ENCODE data around the gene CBLC. TPM values are rescaled to one million over a fixed set of nuclear protein-coding genes. Genes with fewer than 3 reads are reported as not detected.

The CBLC gene
- total and polyA plus RNA-seq, 2 experiments from 2014 or later, result 26.2 to 39.7 TPM

- TF ChIP-seq EZH2phosphoT487 (IDR thresholded peaks at IDR 0.05; ENCODE audit: low read depth, severe bottlenecking, unreplicated experiment) (no peak), CTCF (IDR thresholded peaks at IDR 0.05; ENCODE audit: poor library complexity) (no peak), EZH2 (IDR thresholded peaks at IDR 0.05; ENCODE audit: borderline replicate concordance) (no peak)
- H3K4me3 ChIP-seq, result no peak overlapping the region
- no peak overlapping the region for H3K4me2 ChIP-seq
- WGBS (ENCODE audit: low lambda C conversion rate, missing lambda C conversion rate), result 90% methylated on average over 13 of the region's 13 CpGs
- no peaks in the 10 kb centered on the region for H3K9me2 ChIP-seq (replicated peaks; ENCODE audit: insufficient read depth)
- H2AFZ ChIP-seq, result no peak overlapping the region
- H4K20me1 ChIP-seq (ENCODE audit: insufficient read depth, poor library complexity, severe bottlenecking), result no peaks in the 10 kb centered on the region
- no peaks in the 10 kb centered on the region for H3K4me1 ChIP-seq (ENCODE audit: insufficient read depth)
- no peaks in the 10 kb centered on the region for H3K36me3 ChIP-seq (replicated peaks; ENCODE audit: insufficient read depth, low read depth)
- no peak overlapping the region for H3K27ac ChIP-seq
- no peaks in the 10 kb centered on the region for H3K9me3 ChIP-seq (ENCODE audit: low read depth)
- no peak for DNase-seq (ENCODE audit: low spot score)
- no peaks in the 10 kb centered on the region for H3K79me2 ChIP-seq
- H3K27me3 ChIP-seq, result no peaks in the 10 kb centered on the region
These were observed 17.8 kb downstream of the CBLC start for GRCh38 chr19:44795398-44795987.

DNA sequence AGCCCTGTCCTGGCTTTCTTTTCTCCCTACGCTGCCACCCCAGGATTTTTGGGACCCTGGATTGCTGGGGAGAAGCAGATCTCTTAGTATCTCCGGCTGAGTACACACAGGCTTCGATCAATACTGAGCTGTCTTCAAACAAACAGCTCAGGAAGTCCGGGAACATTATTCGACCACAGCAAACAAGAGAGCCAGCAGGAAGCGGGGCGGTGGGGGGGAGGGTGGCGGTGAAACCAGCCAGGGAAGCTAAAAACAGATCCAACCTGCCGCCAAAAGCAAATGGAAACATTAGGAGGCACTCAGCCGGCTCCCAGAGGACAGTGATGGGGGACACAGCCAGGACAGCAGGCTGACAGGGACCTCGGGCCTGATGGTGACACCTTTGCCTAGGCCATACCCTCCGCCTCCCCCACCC is 19.0 kb downstream of the CBLC start:
- WGBS (ENCODE audit: low lambda C conversion rate, missing lambda C conversion rate), result 48% methylated on average over 9 of the region's 12 CpGs
- DNase-seq (ENCODE audit: low spot score), result no peak

DNA sequence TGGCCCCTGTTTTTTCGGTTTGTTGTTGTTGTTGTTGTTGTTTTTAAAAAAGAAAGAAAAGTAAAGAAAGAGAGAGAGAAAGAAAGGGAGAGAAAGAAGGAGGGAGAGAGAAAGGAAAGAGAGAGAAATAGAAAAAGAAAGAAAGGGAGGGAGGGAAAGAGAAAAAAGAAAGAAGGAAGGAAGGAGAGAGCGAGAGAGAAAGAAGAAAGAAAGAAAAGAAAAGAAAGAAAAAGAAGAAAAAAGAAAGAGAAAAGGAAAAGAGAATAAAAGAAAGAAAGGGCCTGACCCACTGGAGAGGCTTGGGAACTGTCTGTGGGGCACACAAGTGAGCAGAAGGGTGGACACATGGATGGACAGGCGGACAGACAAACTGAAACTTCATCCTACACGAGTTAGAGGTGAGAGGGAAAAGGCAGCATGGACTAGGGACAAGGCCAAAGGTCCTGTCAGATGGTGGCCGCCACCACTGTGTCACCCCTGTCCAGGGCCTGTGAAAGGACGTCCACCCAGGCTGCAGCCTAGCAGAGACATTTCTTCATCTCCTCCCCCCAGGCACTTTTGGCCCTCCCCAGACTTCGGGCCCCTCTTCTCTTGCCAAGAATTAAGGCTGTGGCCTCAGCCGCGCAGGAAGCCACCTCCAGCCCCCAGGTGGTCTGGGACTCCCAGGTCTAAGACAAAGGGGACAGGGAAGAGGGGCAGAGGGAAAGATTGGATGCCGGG is 22.1 kb downstream of the CBLC start:
- DNase-seq (ENCODE audit: low spot score), result no peak
- no peak overlapping the region for H3K27ac ChIP-seq
- no peaks in the 10 kb centered on the region for H3K9me3 ChIP-seq (ENCODE audit: low read depth)
- no peak overlapping the region for H3K4me3 ChIP-seq
- H2AFZ ChIP-seq, result no peak overlapping the region
- no peaks in the 10 kb centered on the region for H3K9me2 ChIP-seq (replicated peaks; ENCODE audit: insufficient read depth)
- H4K20me1 ChIP-seq (ENCODE audit: insufficient read depth, poor library complexity, severe bottlenecking), result no peaks in the 10 kb centered on the region
- no peaks in the 10 kb centered on the region for H3K27me3 ChIP-seq
- no peak for TF ChIP-seq EZH2 (IDR thresholded peaks at IDR 0.05; ENCODE audit: borderline replicate concordance)
- TF ChIP-seq CTCF (IDR thresholded peaks at IDR 0.05; ENCODE audit: poor library complexity), result no peak
- no peak for TF ChIP-seq EZH2phosphoT487 (IDR thresholded peaks at IDR 0.05; ENCODE audit: low read depth, severe bottlenecking, unreplicated experiment)
- 77% methylated on average over 10 of the region's 10 CpGs for WGBS (ENCODE audit: low lambda C conversion rate, missing lambda C conversion rate)
- H3K79me2 ChIP-seq, result no peaks in the 10 kb centered on the region
- no peak overlapping the region for H3K4me2 ChIP-seq
- no peaks in the 10 kb centered on the region for H3K36me3 ChIP-seq (replicated peaks; ENCODE audit: insufficient read depth, low read depth)
- no peaks in the 10 kb centered on the region for H3K4me1 ChIP-seq (ENCODE audit: insufficient read depth)

More for the DNA sequence above, 19.0 kb downstream of the CBLC start:
- no peak overlapping the region for H3K4me2 ChIP-seq
- no peak overlapping the region for H3K4me3 ChIP-seq
- no peaks in the 10 kb centered on the region for H3K79me2 ChIP-seq
- no peaks in the 10 kb centered on the region for H3K36me3 ChIP-seq (replicated peaks; ENCODE audit: insufficient read depth, low read depth)
- H3K9me2 ChIP-seq (replicated peaks; ENCODE audit: insufficient read depth), result no peaks in the 10 kb centered on the region
- no peaks in the 10 kb centered on the region for H3K27me3 ChIP-seq
- H3K4me1 ChIP-seq (ENCODE audit: insufficient read depth), result no peaks in the 10 kb centered on the region
- no peak overlapping the region for H2AFZ ChIP-seq
- H3K27ac ChIP-seq, result no peak overlapping the region
- no peaks in the 10 kb centered on the region for H3K9me3 ChIP-seq (ENCODE audit: low read depth)
- TF ChIP-seq EZH2phosphoT487 (IDR thresholded peaks at IDR 0.05; ENCODE audit: low read depth, severe bottlenecking, unreplicated experiment) (no peak), EZH2 (IDR thresholded peaks at IDR 0.05; ENCODE audit: borderline replicate concordance) (no peak), CTCF (IDR thresholded peaks at IDR 0.05; ENCODE audit: poor library complexity) (no peak)
- H4K20me1 ChIP-seq (ENCODE audit: insufficient read depth, poor library complexity, severe bottlenecking), result no peaks in the 10 kb centered on the region

Data from hepatocyte (in vitro differentiated cells).